Stimulated activated CD4-positive, alpha-beta T cell treated with anti-CD3 and anti-CD28 coated beads, Interleukin-12 subunit alpha, Interleukin-12 subunit beta, amount 100 ng/mL, for 4 hours (primary cell): ENCODE data around the gene COX14.

Experiments
- DNase-seq: peaks from one replicate; pipeline ENCODE4 v3.0.0-alpha.2; 2020

Gene COX14

DNA sequence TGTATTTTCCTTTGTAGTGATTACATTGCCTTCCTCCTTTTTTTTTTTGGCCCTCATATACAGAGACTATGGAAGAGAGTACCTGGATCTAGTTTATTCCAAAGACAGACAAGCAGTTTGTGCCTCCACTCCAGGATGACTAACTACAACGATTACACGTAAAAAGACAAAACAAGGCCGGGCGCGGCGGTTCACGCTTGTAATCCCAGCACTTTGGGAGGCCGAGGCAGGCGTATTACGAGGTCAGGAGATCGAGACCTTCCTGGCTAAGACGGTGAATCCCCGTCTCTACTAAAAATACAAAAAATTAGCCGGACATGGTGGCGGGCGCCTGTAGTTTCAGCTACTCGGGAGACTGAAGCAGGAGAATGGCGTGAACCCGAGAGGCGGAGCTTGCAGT lies 52.9 kb downstream of the COX14 start:
- DNase-seq = no peak

DNA sequence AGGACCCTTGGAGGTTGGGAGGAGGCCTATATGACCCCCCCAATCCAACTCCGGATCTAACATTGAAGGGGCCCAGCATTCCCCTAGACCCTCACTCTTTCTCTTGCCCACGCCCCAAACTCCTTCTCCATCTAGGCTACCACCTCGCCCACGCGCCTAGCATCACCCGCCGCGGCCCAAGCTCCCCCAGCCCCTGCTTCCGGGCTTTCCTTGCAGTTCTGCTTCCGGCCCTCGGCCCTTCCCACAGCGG lies 54.7 kb downstream of the COX14 start:
- peak; percentile 57 for DNase-seq

DNA sequence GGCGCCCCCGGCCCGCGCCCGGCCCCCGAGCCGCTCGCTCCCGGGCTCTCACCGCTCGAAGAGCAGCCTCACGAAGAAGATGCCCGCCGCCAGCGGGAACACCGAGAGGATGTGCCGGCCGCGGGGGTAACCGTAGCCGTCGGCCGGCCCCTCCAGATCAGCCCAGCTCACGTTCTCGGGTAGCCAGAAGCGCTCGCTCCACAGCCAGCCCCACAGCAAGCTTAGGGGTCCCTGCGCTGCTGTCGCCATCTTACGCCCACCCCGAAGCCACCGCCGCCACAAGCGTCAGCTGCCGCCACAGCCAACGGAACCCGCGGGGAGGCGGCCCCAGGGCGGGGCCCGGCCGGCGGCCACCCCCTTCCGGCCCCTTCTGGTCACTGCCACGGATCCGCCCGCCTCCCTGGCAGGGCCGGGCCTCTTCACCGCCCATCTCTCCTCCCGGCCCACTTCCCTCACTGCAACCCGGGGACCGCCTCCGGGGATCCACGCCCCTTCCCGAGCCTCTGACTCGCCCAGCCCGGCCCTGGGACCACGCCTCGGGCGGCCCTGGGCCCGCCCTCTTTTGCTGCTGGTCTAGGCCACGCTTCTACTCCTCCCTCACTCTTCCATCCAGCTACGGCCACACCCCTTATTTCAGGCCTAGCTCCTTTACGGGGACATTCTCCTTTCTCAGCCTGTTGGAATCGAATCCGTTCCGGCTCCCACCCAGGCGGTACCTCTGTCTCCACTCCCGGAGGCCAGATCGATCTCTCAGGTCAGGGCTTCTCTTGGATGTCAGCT lies 55.2 kb downstream of the COX14 start, which contains the start of gene CERS5:
Gene CERS5 (minus strand): TSS at position 321 of the 780 bp plus-strand sequence. CDS start 72 bp downstream, at position 249.
- DNase-seq = peak; percentile 94
